K562 (cell line): ENCODE measurements around the gene TRANK1. TPM values are rescaled to one million over a fixed set of nuclear protein-coding genes. Genes with fewer than 3 reads are reported as not detected.

Experiments used
- GATA2 ChIP-seq: sonication (generic); formaldehyde crosslinking; IDR thresholded peaks from 2 replicates; pipeline ENCODE4 v1.4.0; 2020; ENCODE audit warnings: mild to moderate bottlenecking, missing genetic modification reagents
- JUND ChIP-seq, 2 experiments: IDR thresholded peaks; 2 replicates in 1 of 2; 3 replicates in 1 of 2; pipeline ENCODE4 v1.6.1; 2011; ENCODE audit warnings: borderline replicate concordance in 2 of 2, low read depth in 2 of 2, low read length in 2 of 2, improper control_type of control experiment in 1 of 2, missing biosample characterization in 1 of 2, missing genetic modification characterization in 1 of 2, missing genetic modification reagents in 1 of 2
- TEAD4 ChIP-seq, 2 experiments: sonication (generic) in 1 of 2; formaldehyde crosslinking in 1 of 2; IDR thresholded peaks; 2 replicates each; pipeline versions ENCODE4 v1.6.1 to v1.8.0; 2012 to 2022; ENCODE audit warnings: borderline replicate concordance in 1 of 2, inconsistent platforms in 1 of 2, low read length in 1 of 2, mild to moderate bottlenecking in 1 of 2, missing genetic modification reagents in 1 of 2
- polyA plus RNA-seq, 8 experiments: library from polyadenylated mRNA; depleted of rRNA in 4 of 8; stranded (reverse) in 5 of 8; unstranded in 3 of 8; fragments of >200 nt; fragmentation: Nextera tagmentation in 2 of 8; fragmentation: Illumina TruSeq in 1 of 8; extraction: Ambion mirVana in 2 of 8; extraction: Trizol in 1 of 8; gene quantifications; 2 replicates each; pipeline versions ENCODE4 v1.2.1 to v1.2.3, GENCODE V29; 2011 to 2014; ENCODE audit warnings: inconsistent platforms in 1 of 8, missing spikeins in 1 of 8
- total RNA-seq, 7 experiments: library from RNA; depleted of rRNA in 6 of 7; stranded (reverse); fragments of >200 nt in 6 of 7; fragmentation: Illumina TruSeq in 2 of 7; extraction: Trizol in 2 of 7; gene quantifications; 2 replicates each; pipeline versions ENCODE4 v1.2.1 to v1.2.3, GENCODE V29; 2011 to 2021; ENCODE audit warnings: low replicate concordance in 1 of 7
- TF ChIP-seq, protein P1 (sequence below), 3 experiments: IDR thresholded peaks in 2 of 3; conservative IDR thresholded peaks in 1 of 3; 2 replicates each; pipeline ENCODE4 v1.5.1; 2011 to 2012; ENCODE audit warnings: low read length in 3 of 3, mild to moderate bottlenecking in 3 of 3, control low read depth in 2 of 3, improper control_type of control experiment in 1 of 3, inconsistent platforms in 1 of 3, low read depth in 1 of 3, mixed read lengths in 1 of 3, moderate library complexity in 1 of 3; ENCODE audit not compliant: insufficient read depth in 2 of 3
- TF ChIP-seq, protein P2 (sequence below), 2 experiments: fragments of 450-650 bp; formaldehyde crosslinking in 1 of 2; IDR thresholded peaks; 2 replicates each; pipeline versions ENCODE4 v1.4.0 to v1.6.1; 2014 to 2020; ENCODE audit warnings: mild to moderate bottlenecking in 2 of 2, borderline replicate concordance in 1 of 2, low read depth in 1 of 2

Gene TRANK1
- total and polyA plus RNA-seq, 9 of the 15 experiments (the other 6 are each of a cell fraction or from before 2014, with no cell fraction given): 0.41 to 5.3 (median 2.1) TPM

DNA sequence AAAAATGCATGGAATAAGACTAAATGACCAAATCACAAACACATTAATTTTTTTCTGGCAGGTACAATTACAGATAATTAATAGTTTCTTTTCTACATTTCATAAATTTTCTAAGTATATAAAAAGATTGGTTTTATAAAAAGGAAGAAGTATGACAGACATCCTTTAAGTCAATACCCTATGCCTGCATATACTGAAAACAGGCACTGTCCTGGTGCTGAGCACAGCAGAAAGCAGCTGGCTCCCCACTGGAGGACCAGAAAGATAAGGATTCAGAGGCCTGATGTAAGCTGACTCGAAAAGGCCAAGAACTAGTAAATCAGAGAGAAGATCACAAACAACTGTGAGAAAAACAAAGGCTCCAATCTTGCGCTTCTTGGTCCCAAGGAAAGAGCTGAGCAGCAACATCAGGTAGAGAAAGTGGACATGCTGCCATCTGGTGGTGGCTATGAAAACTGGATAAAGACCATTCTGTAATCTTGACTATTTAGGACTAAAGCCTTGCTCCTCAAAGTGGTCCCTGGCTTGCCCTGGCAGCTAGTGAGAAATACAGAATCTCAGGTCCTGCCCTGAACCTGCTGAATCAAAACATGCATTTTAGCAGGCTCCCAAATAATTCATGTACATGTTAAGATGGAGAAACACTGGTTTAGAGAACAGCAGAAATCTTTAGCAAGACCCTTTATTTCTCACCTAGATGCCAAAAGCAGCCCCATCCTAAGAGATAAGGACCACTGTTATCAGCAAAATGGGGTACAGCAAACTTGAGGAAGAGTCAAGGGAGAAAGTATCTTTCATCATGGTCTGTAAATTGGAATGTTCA is 76.0 kb downstream of the TRANK1 start (continued):
- TF ChIP-seq, protein P1, sequence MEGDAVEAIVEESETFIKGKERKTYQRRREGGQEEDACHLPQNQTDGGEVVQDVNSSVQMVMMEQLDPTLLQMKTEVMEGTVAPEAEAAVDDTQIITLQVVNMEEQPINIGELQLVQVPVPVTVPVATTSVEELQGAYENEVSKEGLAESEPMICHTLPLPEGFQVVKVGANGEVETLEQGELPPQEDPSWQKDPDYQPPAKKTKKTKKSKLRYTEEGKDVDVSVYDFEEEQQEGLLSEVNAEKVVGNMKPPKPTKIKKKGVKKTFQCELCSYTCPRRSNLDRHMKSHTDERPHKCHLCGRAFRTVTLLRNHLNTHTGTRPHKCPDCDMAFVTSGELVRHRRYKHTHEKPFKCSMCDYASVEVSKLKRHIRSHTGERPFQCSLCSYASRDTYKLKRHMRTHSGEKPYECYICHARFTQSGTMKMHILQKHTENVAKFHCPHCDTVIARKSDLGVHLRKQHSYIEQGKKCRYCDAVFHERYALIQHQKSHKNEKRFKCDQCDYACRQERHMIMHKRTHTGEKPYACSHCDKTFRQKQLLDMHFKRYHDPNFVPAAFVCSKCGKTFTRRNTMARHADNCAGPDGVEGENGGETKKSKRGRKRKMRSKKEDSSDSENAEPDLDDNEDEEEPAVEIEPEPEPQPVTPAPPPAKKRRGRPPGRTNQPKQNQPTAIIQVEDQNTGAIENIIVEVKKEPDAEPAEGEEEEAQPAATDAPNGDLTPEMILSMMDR (IDR thresholded peaks at IDR 0.05 in 2 of 3, conservative IDR thresholded peaks at IDR 0.05 in 1 of 3; ENCODE audit: insufficient read depth in 2 of 3, low read depth in 1 of 3, low read length in 3 of 3): peak; percentile 79 to 89 (median 88)
- TF ChIP-seq, protein P2, sequence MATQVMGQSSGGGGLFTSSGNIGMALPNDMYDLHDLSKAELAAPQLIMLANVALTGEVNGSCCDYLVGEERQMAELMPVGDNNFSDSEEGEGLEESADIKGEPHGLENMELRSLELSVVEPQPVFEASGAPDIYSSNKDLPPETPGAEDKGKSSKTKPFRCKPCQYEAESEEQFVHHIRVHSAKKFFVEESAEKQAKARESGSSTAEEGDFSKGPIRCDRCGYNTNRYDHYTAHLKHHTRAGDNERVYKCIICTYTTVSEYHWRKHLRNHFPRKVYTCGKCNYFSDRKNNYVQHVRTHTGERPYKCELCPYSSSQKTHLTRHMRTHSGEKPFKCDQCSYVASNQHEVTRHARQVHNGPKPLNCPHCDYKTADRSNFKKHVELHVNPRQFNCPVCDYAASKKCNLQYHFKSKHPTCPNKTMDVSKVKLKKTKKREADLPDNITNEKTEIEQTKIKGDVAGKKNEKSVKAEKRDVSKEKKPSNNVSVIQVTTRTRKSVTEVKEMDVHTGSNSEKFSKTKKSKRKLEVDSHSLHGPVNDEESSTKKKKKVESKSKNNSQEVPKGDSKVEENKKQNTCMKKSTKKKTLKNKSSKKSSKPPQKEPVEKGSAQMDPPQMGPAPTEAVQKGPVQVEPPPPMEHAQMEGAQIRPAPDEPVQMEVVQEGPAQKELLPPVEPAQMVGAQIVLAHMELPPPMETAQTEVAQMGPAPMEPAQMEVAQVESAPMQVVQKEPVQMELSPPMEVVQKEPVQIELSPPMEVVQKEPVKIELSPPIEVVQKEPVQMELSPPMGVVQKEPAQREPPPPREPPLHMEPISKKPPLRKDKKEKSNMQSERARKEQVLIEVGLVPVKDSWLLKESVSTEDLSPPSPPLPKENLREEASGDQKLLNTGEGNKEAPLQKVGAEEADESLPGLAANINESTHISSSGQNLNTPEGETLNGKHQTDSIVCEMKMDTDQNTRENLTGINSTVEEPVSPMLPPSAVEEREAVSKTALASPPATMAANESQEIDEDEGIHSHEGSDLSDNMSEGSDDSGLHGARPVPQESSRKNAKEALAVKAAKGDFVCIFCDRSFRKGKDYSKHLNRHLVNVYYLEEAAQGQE (IDR thresholded peaks at IDR 0.05; ENCODE audit: borderline replicate concordance): peak; percentile 79
- TF ChIP-seq, protein P2 (CRISPR knock-in tag; IDR thresholded peaks at IDR 0.05; ENCODE audit: low read depth): no peak
- no peak for TF ChIP-seq TEAD4 (IDR thresholded peaks at IDR 0.05; ENCODE audit: low read length)
- no peak for TF ChIP-seq TEAD4 (CRISPR knock-in tag; IDR thresholded peaks at IDR 0.05; ENCODE audit: borderline replicate concordance)
- peak; percentile 52 for TF ChIP-seq GATA2 (CRISPR knock-in tag)
- no peak for TF ChIP-seq JUND (IDR thresholded peaks at IDR 0.05; ENCODE audit: borderline replicate concordance, low read depth, low read length)
- TF ChIP-seq JUND (tag; IDR thresholded peaks at IDR 0.05; ENCODE audit: borderline replicate concordance, low read depth, low read length): no peak; the same call in 2 of the 3 replicates
- TF ChIP-seq, all 486 proteins: peak for 20
